CD4-positive, alpha-beta T cell treated with Interleukin-2 at 100 ng/mL for 4 hours (primary cell): ENCODE results near the gene ANTXR1.

ENCODE experiments used
- DNase-seq: peaks from one replicate; pipeline ENCODE4 v3.0.0-alpha.2; 2020; ENCODE audit warnings: low spot score

ANTXR1 gene

GRCh38 chr2:69184224-69184623 is 171.2 kb downstream of the ANTXR1 start:
- no peak for DNase-seq

GRCh38 chr2:69185807-69186206 is 172.8 kb downstream of the ANTXR1 start:
- DNase-seq: no peak

- DNase-seq: no peak
Measured at GRCh38 chr2:69186614-69187013, 173.6 kb downstream of the ANTXR1 start.

- no peak for DNase-seq
Measured at GRCh38 chr2:69188182-69188900, 175.4 kb downstream of the ANTXR1 start.

- DNase-seq: no peak
Measured at GRCh38 chr2:69190743-69191404, 177.9 kb downstream of the ANTXR1 start.

- DNase-seq: no peak
Measured at GRCh38 chr2:69191634-69192033, 178.7 kb downstream of the ANTXR1 start.

GRCh38 chr2:69192176-69192945 is 179.4 kb downstream of the ANTXR1 start:
- DNase-seq: no peak

GRCh38 chr2:69195706-69196105 is 182.7 kb downstream of the ANTXR1 start:
- no peak for DNase-seq

GRCh38 chr2:69196327-69197117 is 183.5 kb downstream of the ANTXR1 start:
- DNase-seq: no peak

- no peak for DNase-seq
Measured at GRCh38 chr2:69200107-69200520, 187.1 kb downstream of the ANTXR1 start.

GRCh38 chr2:69201259-69201658 is 188.3 kb downstream of the ANTXR1 start:
- DNase-seq: no peak

GRCh38 chr2:69202327-69202726 is 189.3 kb downstream of the ANTXR1 start:
- DNase-seq: no peak

- DNase-seq: no peak
Measured at GRCh38 chr2:69203166-69203985, 190.4 kb downstream of the ANTXR1 start.

GRCh38 chr2:69204654-69205053 is 191.7 kb downstream of the ANTXR1 start:
- no peak for DNase-seq

- DNase-seq: no peak
Measured at GRCh38 chr2:69205076-69205475, 192.1 kb downstream of the ANTXR1 start.

GRCh38 chr2:69205491-69205890 is 192.5 kb downstream of the ANTXR1 start:
- no peak for DNase-seq

GRCh38 chr2:69208023-69208595 is 195.1 kb downstream of the ANTXR1 start:
- no peak for DNase-seq

- DNase-seq: no peak
Measured at GRCh38 chr2:69209482-69209881, 196.5 kb downstream of the ANTXR1 start.

- DNase-seq: no peak
Measured at GRCh38 chr2:69210385-69210784, 197.4 kb downstream of the ANTXR1 start.

GRCh38 chr2:69211048-69211447 is 198.1 kb downstream of the ANTXR1 start:
- DNase-seq: no peak

GRCh38 chr2:69211686-69212085 is 198.7 kb downstream of the ANTXR1 start:
- no peak for DNase-seq
